Immature natural killer cell (primary cell): ENCODE measurements around the gene ANKZF1. TPM values are rescaled to one million over a fixed set of nuclear protein-coding genes. Genes with fewer than 3 reads are reported as not detected.
A peak's percentile ranks its signal among the peaks of the same experiment; 100 is the strongest.

Experiments
- DNase-seq, 3 donors: peaks; one replicate each; pipeline ENCODE4 v3.0.0; 2022; ENCODE audit warnings: mixed read lengths in 1 of 3
- H3K27ac Mint-ChIP-seq, 6 donors: one replicate each; pipeline ENCODE4 v1.8.0; 2020; ENCODE audit warnings: mixed read lengths in 6 of 6, mild to moderate bottlenecking in 5 of 6, inconsistent platforms in 4 of 6, moderate library complexity in 3 of 6
- H3K27me3 Mint-ChIP-seq, 3 donors: one replicate each; pipeline ENCODE4 v1.8.0; 2020 to 2021; ENCODE audit warnings: low read depth in 3 of 3, mild to moderate bottlenecking in 3 of 3, mixed read lengths in 3 of 3, moderate library complexity in 3 of 3, inconsistent platforms in 1 of 3
- H3K36me3 Mint-ChIP-seq, 3 donors: one replicate each; pipeline ENCODE4 v1.8.0; 2020; ENCODE audit warnings: mixed read lengths in 3 of 3, inconsistent platforms in 2 of 3, mild to moderate bottlenecking in 2 of 3
- H3K4me1 Mint-ChIP-seq, 2 donors: one replicate each; pipeline ENCODE4 v1.8.0; 2020; ENCODE audit warnings: inconsistent platforms in 2 of 2, mild to moderate bottlenecking in 2 of 2, mixed read lengths in 2 of 2, moderate library complexity in 1 of 2
- H3K4me3 Mint-ChIP-seq, 5 donors: one replicate each; pipeline ENCODE4 v1.8.0; 2020; ENCODE audit warnings: mild to moderate bottlenecking in 5 of 5, mixed read lengths in 5 of 5, inconsistent platforms in 3 of 5, moderate library complexity in 3 of 5
- H3K9me3 Mint-ChIP-seq, 6 donors: one replicate each; pipeline ENCODE4 v1.8.0; 2020; ENCODE audit warnings: mild to moderate bottlenecking in 6 of 6, mixed read lengths in 6 of 6, inconsistent platforms in 4 of 6, moderate library complexity in 3 of 6
- polyA plus RNA-seq, 3 donors: library from polyadenylated mRNA; unstranded; fragments of 300-500 nt; fragmentation: Illumina TruSeq; gene quantifications; one replicate each; pipeline ENCODE4 v1.2.3, GENCODE V29; 2021

The ANKZF1 gene, protein sequence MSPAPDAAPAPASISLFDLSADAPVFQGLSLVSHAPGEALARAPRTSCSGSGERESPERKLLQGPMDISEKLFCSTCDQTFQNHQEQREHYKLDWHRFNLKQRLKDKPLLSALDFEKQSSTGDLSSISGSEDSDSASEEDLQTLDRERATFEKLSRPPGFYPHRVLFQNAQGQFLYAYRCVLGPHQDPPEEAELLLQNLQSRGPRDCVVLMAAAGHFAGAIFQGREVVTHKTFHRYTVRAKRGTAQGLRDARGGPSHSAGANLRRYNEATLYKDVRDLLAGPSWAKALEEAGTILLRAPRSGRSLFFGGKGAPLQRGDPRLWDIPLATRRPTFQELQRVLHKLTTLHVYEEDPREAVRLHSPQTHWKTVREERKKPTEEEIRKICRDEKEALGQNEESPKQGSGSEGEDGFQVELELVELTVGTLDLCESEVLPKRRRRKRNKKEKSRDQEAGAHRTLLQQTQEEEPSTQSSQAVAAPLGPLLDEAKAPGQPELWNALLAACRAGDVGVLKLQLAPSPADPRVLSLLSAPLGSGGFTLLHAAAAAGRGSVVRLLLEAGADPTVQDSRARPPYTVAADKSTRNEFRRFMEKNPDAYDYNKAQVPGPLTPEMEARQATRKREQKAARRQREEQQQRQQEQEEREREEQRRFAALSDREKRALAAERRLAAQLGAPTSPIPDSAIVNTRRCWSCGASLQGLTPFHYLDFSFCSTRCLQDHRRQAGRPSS
- polyA plus RNA-seq = 10 to 100 TPM; 11.5 to 28.6 (median 22.4) TPM

DNA sequence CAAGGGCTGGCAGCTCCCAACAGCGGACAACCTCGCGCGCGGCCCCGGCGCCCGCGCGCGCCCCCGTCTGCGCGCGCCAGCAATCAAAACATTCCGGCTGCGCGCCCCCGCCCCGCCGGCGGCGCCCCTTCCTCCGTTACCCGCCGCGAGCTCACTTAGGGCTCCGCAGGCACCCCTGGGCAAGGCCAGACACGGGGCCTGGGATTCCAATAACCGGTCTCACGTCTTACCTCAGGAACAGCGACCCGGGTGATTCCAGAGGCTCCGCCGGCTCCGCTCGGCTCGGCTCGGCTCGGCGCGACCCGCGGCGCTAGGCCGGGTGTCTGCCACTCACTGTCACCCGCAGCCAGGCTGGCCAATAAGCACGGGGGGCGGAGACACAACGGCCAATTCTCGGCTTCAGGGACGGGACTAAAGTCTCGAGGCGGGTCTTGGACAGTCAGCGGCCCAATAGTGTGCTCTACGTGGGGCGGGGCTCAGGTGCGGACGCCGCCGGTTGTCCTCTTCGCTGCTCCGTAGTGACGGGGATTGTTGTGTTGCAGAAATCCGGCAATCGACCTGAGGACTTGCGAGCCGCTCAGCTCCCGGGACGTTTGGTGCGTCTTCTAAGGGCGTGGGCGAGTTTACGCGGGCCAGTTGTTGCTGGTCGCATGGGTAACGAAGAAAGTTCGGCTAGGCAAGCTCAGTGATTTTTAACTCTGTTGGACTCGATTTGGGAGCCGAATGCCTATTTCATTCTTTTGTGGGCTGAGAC lies at the start of gene ANKZF1, which contains the start of gene ATG9A:
ANKZF1 (plus strand) TSS at position 502 of the 754 bp plus-strand sequence. CDS start 452 bp downstream, outside the sequence.
ATG9A (minus strand) TSS at position 332 of the 754 bp plus-strand sequence. CDS start 1,612 bp downstream, outside the sequence.
- peaks cover 4 to 8% (median 6%) of the 10 kb centered on the region in 3 donors for H3K27me3 Mint-ChIP-seq
- peaks cover 50 to 69% of the 10 kb centered on the region in 2 donors for H3K4me1 Mint-ChIP-seq

DNA sequence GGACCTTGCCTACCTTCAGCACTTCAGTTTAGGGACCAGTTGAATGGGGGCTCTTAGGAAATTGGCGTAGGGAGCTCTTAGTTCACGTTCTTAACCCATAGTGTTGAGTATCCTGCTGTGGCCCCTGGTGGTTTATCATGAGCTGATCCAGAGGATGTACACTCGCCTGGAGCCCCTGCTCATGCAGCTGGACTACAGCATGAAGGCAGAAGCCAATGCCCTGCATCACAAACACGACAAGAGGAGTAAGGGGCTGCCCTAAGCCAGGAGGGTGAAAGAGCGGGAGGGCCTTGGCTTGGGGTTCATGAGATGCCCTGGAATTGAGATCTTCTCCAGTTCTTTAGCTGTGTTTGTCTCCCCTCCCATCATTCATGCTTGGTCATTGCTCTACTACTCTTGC lies 48.6 kb upstream of the ANKZF1 start:
- Mint-ChIP-seq H3K36me3 (peaks cover 13 to 39% (median 15%) of the 10 kb centered on the region in 3 donors), H3K4me1 (peaks cover 31 to 49% of the 10 kb centered on the region in 2 donors), H3K27me3 (peaks cover 16 to 27% (median 16%) of the 10 kb centered on the region in 3 donors), H3K4me3 (peak overlapping the region in 2 of 5 donors; percentile 23 to 53), H3K9me3 (no peaks in the 10 kb centered on the region), H3K27ac (peak overlapping the region in 2 of 6 donors; percentile 55 to 75)
- no peak for DNase-seq

More for the DNA sequence above, at the start of gene ANKZF1, which contains the start of gene ATG9A:
- DNase-seq = peak; percentile 98
- Mint-ChIP-seq H3K9me3 (no peaks in the 10 kb centered on the region), H3K27ac (peak within 1 kb of the TSS; percentile 92 to 98 (median 96)), H3K4me3 (peak within 1 kb of the TSS; percentile 91 to 98 (median 96)), H3K36me3 (peaks cover 26 to 42% (median 28%) of the 10 kb centered on the region in 3 donors)

DNA sequence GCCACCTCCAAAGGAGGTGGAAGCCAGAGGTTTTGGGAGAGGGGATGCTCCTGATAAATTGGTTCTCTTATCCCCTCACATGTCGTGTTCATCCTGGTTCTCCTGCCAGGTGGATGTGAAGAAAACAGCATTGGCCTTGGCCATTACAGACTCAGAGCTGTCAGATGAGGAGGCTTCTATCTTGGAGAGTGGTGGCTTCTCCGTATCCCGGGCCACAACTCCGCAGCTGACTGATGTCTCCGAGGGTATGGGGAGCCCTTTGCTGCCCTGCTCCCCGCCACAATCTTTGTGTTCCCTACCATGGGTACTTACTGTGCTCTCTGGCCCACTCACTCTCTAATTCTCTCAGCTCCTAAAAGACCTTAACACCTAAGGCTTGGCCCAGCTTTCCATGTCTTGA lies 48.1 kb upstream of the ANKZF1 start:
- Mint-ChIP-seq H3K4me3 (no peak overlapping the region), H3K27me3 (peaks cover 16 to 24% (median 16%) of the 10 kb centered on the region in 3 donors), H3K27ac (peak overlapping the region in 2 of 6 donors; percentile 26 to 55), H3K4me1 (peaks cover 28 to 45% of the 10 kb centered on the region in 2 donors), H3K36me3 (peaks cover 13 to 39% (median 15%) of the 10 kb centered on the region in 3 donors), H3K9me3 (no peaks in the 10 kb centered on the region)
- DNase-seq = no peak

DNA sequence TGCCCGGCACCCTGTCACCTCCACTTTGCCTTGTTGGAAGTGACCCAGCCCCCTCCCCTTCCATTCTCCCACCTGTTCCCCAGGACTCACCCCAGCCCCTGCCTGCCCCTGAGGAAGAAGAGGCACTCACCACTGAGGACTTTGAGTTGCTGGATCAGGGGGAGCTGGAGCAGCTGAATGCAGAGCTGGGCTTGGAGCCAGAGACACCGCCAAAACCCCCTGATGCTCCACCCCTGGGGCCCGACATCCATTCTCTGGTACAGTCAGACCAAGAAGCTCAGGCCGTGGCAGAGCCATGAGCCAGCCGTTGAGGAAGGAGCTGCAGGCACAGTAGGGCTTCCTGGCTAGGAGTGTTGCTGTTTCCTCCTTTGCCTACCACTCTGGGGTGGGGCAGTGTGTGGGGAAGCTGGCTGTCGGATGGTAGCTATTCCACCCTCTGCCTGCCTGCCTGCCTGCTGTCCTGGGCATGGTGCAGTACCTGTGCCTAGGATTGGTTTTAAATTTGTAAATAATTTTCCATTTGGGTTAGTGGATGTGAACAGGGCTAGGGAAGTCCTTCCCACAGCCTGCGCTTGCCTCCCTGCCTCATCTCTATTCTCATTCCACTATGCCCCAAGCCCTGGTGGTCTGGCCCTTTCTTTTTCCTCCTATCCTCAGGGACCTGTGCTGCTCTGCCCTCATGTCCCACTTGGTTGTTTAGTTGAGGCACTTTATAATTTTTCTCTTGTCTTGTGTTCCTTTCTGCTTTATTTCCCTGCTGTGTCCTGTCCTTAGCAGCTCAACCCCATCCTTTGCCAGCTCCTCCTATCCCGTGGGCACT lies 47.1 kb upstream of the ANKZF1 start:
- peaks cover 9 to 18% (median 11%) of the 10 kb centered on the region in 3 donors for H3K27me3 Mint-ChIP-seq
- DNase-seq = no peak
- H3K4me1 Mint-ChIP-seq = peaks cover 23 to 39% of the 10 kb centered on the region in 2 donors
- H3K4me3 Mint-ChIP-seq = no peak overlapping the region
- peak overlapping the region in 2 of 6 donors; percentile 40 to 46 for H3K27ac Mint-ChIP-seq
- peaks cover 13 to 39% (median 15%) of the 10 kb centered on the region in 3 donors for H3K36me3 Mint-ChIP-seq
- H3K9me3 Mint-ChIP-seq = no peaks in the 10 kb centered on the region

DNA sequence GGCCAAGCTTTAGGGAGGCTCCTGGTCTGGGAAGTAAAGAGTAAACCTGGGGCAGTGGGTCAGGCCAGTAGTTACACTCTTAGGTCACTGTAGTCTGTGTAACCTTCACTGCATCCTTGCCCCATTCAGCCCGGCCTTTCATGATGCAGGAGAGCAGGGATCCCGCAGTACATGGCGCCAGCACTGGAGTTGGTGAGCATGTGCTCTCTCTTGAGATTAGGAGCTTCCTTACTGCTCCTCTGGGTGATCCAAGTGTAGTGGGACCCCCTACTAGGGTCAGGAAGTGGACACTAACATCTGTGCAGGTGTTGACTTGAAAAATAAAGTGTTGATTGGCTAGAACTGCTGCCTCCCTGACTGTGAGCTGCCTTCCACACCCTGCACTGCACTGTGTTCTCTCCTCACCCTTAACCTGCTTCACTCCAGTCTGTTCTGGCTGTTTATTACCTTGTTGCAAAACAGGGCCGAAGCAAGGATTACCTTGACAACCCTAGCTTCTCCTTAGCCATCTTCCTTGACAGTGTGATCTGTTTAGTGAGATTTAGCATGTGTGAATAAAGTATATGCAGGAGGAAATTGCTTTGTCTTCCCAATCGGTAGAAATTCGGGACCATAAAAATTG lies 46.3 kb upstream of the ANKZF1 start:
- peaks cover 21 to 36% of the 10 kb centered on the region in 2 donors for H3K4me1 Mint-ChIP-seq
- no peak overlapping the region for H3K4me3 Mint-ChIP-seq
- peaks cover 13 to 39% (median 15%) of the 10 kb centered on the region in 3 donors for H3K36me3 Mint-ChIP-seq

DNA sequence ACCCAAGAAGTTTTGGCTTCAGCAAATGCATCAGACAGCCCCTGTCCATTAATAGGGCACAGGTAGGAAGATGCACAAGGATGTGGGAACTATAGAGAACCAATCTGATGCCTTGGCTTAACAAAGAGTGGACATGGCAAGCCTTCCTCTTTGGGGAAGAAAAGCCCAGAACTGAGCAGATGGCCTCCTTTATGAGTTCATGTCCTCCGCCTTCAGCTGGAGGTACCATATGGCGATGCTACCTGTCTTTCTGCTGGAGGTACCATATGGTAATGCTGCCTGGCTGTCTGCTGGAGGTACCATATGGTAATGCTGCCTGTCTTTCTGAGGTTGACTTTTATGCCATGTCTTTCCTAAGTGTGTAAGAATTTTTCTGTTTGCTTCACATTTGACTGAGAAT lies 45.5 kb upstream of the ANKZF1 start:
- peak overlapping the region in 3 of 6 donors; percentile 30 to 72 (median 37) for H3K27ac Mint-ChIP-seq
- H3K36me3 Mint-ChIP-seq = peaks cover 13 to 39% (median 15%) of the 10 kb centered on the region in 3 donors
- no peak overlapping the region for H3K4me3 Mint-ChIP-seq
- H3K4me1 Mint-ChIP-seq = peaks cover 14 to 29% of the 10 kb centered on the region in 2 donors
- no peaks in the 10 kb centered on the region for H3K9me3 Mint-ChIP-seq
- peaks cover 0 to 3% (median 0%) of the 10 kb centered on the region in 3 donors for H3K27me3 Mint-ChIP-seq
- DNase-seq = no peak

More for the DNA sequence above, 46.3 kb upstream of the ANKZF1 start:
- Mint-ChIP-seq H3K9me3 (no peaks in the 10 kb centered on the region), H3K27ac (peak overlapping the region in 3 of 6 donors; percentile 27 to 58 (median 51)), H3K27me3 (peaks cover 5 to 12% (median 6%) of the 10 kb centered on the region in 3 donors)
- no peak for DNase-seq

DNA sequence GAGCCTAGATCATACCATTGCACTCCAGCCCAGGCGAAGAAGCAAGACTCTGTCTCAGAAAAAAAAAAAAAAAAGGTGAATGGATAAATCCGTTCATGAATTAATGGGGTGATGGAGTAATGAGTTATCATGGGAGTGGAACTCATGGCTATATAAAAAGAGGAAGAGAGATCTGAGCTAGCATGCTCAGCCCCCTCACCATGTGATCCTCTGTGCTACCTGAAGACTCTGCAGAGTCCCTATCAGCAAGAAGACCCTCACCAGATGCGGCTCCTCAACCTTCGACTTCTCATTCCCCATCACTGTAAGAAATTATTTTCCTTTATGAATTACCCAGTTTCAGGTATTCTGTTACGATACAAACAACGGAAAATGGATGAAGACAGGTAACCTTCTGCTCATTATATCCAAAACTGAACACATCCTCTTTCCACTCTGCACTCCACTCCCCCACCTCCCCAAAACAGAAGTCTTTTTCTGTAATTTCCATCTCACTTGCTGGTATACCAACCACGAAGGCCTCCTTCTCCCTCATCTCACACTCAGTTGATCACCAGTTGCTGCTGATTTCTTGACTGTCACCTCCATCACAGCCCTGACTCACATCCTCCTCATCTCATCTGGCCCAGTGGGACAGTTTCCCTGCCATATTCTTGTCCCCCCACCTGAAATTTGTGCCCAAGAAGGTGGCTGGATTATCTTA lies 42.7 kb upstream of the ANKZF1 start:
- H3K9me3 Mint-ChIP-seq = no peaks in the 10 kb centered on the region
- peaks cover 2 to 10% of the 10 kb centered on the region in 2 donors for H3K4me1 Mint-ChIP-seq
- no peaks in the 10 kb centered on the region for H3K27me3 Mint-ChIP-seq
- H3K36me3 Mint-ChIP-seq = peaks cover 9 to 24% (median 11%) of the 10 kb centered on the region in 3 donors
- H3K27ac Mint-ChIP-seq = peak overlapping the region in 2 of 6 donors; percentile 16 to 37
- H3K4me3 Mint-ChIP-seq = no peak overlapping the region
- DNase-seq = no peak

DNA sequence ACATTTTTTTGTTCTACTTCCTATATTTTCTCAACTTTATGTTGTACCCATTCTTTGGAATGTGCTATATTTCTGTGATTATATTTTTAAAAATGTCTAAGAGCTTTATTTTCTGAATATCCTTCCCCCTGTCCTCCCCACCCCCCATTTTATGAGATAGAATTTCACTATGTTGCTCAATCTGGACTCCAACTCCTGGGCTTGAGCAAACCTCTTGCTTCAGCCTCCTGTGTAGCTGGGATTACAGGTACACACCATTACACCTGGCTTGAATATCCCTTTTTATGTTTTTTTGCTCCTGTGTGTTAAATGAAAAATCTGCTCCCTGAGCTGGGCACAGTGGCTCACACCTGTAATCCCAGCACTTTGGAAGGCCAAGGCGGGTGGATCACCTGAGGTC lies 32.2 kb upstream of the ANKZF1 start:
- Mint-ChIP-seq H3K4me3 (no peak overlapping the region), H3K27me3 (peaks cover 0 to 12% (median 5%) of the 10 kb centered on the region in 3 donors), H3K36me3 (no peaks in the 10 kb centered on the region), H3K4me1 (peaks cover 13 to 14% of the 10 kb centered on the region in 2 donors), H3K9me3 (no peaks in the 10 kb centered on the region), H3K27ac (no peak overlapping the region)
- no peak for DNase-seq

DNA sequence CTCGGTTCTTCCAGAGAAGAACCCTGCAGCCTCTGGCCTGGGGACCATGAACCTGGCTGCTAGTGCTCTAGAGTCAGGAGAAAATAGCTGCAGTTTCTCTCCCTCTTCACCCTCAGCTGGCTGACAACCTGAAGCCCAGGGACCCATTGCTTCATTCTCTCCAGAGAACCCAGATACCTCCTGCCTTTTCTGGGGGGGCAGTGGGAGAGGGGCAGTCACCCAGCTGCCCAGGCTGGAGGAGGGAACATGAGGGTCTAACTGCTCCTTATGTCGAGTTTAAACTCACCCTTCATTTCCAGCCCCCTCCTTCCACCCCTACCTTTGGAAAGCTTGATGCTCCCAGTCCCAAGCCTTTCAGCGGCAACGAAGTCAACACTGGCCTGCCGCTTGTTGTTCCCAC lies 30.6 kb upstream of the ANKZF1 start:
- Mint-ChIP-seq H3K36me3 (no peaks in the 10 kb centered on the region), H3K27me3 (peaks cover 0 to 12% (median 5%) of the 10 kb centered on the region in 3 donors), H3K9me3 (no peaks in the 10 kb centered on the region), H3K27ac (peak overlapping the region in 2 of 6 donors; percentile 17 to 21), H3K4me1 (peaks cover 13 to 14% of the 10 kb centered on the region in 2 donors), H3K4me3 (peak overlapping the region in 1 of 5 donors; percentile 42)
- no peak for DNase-seq

DNA sequence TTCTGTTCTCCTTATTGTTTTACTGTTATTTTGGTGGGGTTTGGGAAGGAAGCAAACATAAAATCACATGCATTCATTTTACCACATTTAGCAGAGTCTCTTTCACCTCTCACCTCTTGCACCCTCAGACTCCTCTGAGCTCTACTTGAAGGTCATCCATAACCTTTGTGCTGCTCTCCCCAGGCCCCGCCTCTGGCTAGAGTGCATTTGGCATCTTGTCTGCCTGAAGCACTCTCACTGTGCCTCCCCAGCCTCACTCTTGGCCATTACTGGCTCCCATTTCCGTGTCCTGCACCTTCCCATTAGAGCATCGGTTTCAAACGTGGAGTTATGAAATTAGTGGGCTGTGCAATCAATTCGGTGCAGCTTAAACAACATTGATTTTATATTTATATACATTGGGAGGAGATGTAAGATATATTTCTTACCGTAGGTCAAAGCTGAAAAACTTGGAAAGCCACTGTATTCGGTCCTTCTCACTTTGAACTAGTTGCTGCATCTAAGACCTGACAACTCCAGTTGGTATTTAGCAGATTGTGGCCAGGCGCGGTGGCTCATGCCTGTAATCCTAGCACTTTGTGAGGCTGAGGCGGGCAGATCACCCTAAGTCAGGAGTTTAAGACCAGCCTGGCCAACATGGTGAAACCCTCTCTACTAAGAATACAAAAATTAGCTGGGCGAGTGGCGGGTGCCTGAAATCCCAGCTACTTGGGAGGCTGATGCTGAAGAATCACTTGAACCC lies 30.0 kb upstream of the ANKZF1 start:
- no peak for DNase-seq
- Mint-ChIP-seq H3K4me1 (peaks cover 13 to 14% of the 10 kb centered on the region in 2 donors), H3K4me3 (no peak overlapping the region), H3K27ac (peak overlapping the region in 1 of 6 donors; percentile 77), H3K36me3 (no peaks in the 10 kb centered on the region), H3K27me3 (peaks cover 0 to 12% (median 5%) of the 10 kb centered on the region in 3 donors), H3K9me3 (no peaks in the 10 kb centered on the region)
